Naive thymus-derived CD4-positive, alpha-beta T cell (primary cell): ENCODE data around the gene ARMC2. TPM values are rescaled to one million over a fixed set of nuclear protein-coding genes. Genes with fewer than 3 reads are reported as not detected.
A peak's percentile ranks its signal among the peaks of the same experiment; 100 is the strongest.

Source experiments
- ATAC-seq: fragments of 150-1000 bp; cut with Tn5 transposase; 2 replicates; pipeline ENCODE4 v1.10.0; 2021; ENCODE audit warnings: mild to moderate bottlenecking, moderate library complexity
- CTCF ChIA-PET: fragments of 350-600 bp; sonication (Branson Sonifier 250); formaldehyde crosslinking; loops from one replicate; lab custom pipeline; 2021; ENCODE audit warnings: antibody characterized with exemption; lab: Charles Lee
- POLR2A ChIA-PET: fragments of 350-600 bp; sonication (Branson Sonifier 250); formaldehyde crosslinking; loops from one replicate; lab custom pipeline; 2021; ENCODE audit warnings: antibody characterized with exemption, inconsistent platforms; lab: Charles Lee
- DNase-seq, 9 donors: peaks; one replicate each; pipeline versions ENCODE4 v3.0.0 to v3.0.0-alpha.2; 2020 to 2022; ENCODE audit warnings: mixed read lengths in 1 of 9
- H3K27ac ChIP-seq: one replicate; pipeline ENCODE4 v1.7.0; 2013; ENCODE audit warnings: mild to moderate bottlenecking, low read depth, low read length, moderate library complexity
- H3K27me3 ChIP-seq, 2 donors: one replicate each; pipeline ENCODE4 v1.7.0; 2013; ENCODE audit warnings: low read length in 2 of 2, mild to moderate bottlenecking in 2 of 2, moderate library complexity in 2 of 2; ENCODE audit not compliant: control insufficient read depth in 2 of 2, insufficient read depth in 2 of 2
- H3K36me3 ChIP-seq, 3 experiments: 1 replicate in 2 of 3; 2 replicates in 1 of 3; pipeline ENCODE4 v1.7.0; 2013; ENCODE audit warnings: low read length in 3 of 3, mild to moderate bottlenecking in 3 of 3, moderate library complexity in 1 of 3; ENCODE audit not compliant: insufficient read depth in 3 of 3, control insufficient read depth in 2 of 3
- H3K4me1 ChIP-seq, 2 donors: one replicate each; pipeline ENCODE4 v1.7.0; 2013; ENCODE audit warnings: low read length in 2 of 2, mild to moderate bottlenecking in 2 of 2, moderate library complexity in 1 of 2; ENCODE audit not compliant: control insufficient read depth in 2 of 2, insufficient read depth in 2 of 2
- H3K4me3 ChIP-seq: 2 replicates; pipeline ENCODE4 v1.7.0; 2013; ENCODE audit warnings: mild to moderate bottlenecking, low read length
- H3K9me3 ChIP-seq, 3 experiments: 1 replicate in 2 of 3; 2 replicates in 1 of 3; pipeline ENCODE4 v1.7.0; 2013; ENCODE audit warnings: low read length in 3 of 3; ENCODE audit not compliant: control insufficient read depth in 2 of 3
- H3K27ac Mint-ChIP-seq, 9 donors: one replicate each; pipeline ENCODE4 v1.8.0; 2020 to 2022; ENCODE audit warnings: mixed read lengths in 9 of 9, mild to moderate bottlenecking in 8 of 9, moderate library complexity in 5 of 9, inconsistent platforms in 2 of 9
- H3K27me3 Mint-ChIP-seq, 5 donors: one replicate each; pipeline ENCODE4 v1.8.0; 2021 to 2022; ENCODE audit warnings: mixed read lengths in 5 of 5, mild to moderate bottlenecking in 1 of 5
- H3K36me3 Mint-ChIP-seq, 5 donors: one replicate each; pipeline ENCODE4 v1.8.0; 2020 to 2022; ENCODE audit warnings: mixed read lengths in 5 of 5, mild to moderate bottlenecking in 3 of 5, inconsistent platforms in 1 of 5
- H3K4me1 Mint-ChIP-seq, 7 donors: one replicate each; pipeline ENCODE4 v1.8.0; 2020 to 2022; ENCODE audit warnings: mixed read lengths in 7 of 7, mild to moderate bottlenecking in 3 of 7, inconsistent platforms in 1 of 7
- H3K4me3 Mint-ChIP-seq, 10 donors: one replicate each; pipeline ENCODE4 v1.8.0; 2020 to 2022; ENCODE audit warnings: mild to moderate bottlenecking in 10 of 10, mixed read lengths in 10 of 10, moderate library complexity in 6 of 10, inconsistent platforms in 2 of 10
- H3K9me3 Mint-ChIP-seq, 11 donors: one replicate each; pipeline ENCODE4 v1.8.0; 2020 to 2022; ENCODE audit warnings: mixed read lengths in 11 of 11, mild to moderate bottlenecking in 4 of 11, inconsistent platforms in 1 of 11, moderate library complexity in 1 of 11
- intact Hi-C, 2 donors: fragments of 100-400 bp; cut with micrococcal nuclease; formaldehyde crosslinking; loops; one replicate each; pipeline ENCODE4 v1.15.1; 2023
- polyA plus RNA-seq, 2 donors: library from polyadenylated mRNA; unstranded; fragments of 300-500 nt; fragmentation: Illumina TruSeq; gene quantifications; one replicate each; pipeline ENCODE4 v1.2.3, GENCODE V29; 2021
- total RNA-seq, 6 experiments: library from RNA in 5 of 6; stranded (reverse) in 5 of 6; gene quantifications; 1 replicate in 5 of 6; 2 replicates in 1 of 6; pipeline ENCODE4 v1.2.3 and lab custom pipeline; 2021 to 2026

Gene ARMC2
- total and polyA plus RNA-seq, 7 experiments from 2014 or later: 3.6 to 12.7 (median 7.1) TPM

DNA sequence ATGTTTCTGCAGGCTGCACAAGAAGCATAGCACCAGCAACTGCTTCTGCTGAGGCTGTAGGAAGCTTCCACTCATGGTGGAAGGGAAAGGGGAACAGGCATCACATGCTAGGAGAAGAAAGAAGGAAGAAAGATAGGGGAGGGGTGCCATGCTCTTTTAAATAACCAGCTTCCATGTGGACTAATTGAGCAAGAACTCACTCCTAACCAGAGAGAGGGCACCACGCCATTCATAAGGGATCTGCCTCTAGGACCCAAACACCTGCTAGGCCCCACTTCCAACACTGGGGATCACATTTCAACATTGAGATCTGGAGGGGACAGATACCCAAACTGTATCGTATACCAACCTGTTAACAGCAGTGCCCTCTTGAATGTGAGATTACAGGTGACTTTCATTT, 46.9 kb upstream of the ARMC2 start:
- no peaks in the 10 kb centered on the region for H3K9me3 Mint-ChIP-seq
- H3K36me3 ChIP-seq: no peaks in the 10 kb centered on the region
- H3K36me3 Mint-ChIP-seq: peaks cover 0 to 4% (median 0%) of the 10 kb centered on the region in 5 donors
- H3K4me1 ChIP-seq: peaks cover 16 to 31% of the 10 kb centered on the region in 2 donors
- intact Hi-C loops: no loop called here
- ATAC-seq (peak; percentile 47), DNase-seq (no peak)
- no peaks in the 10 kb centered on the region for H3K9me3 ChIP-seq
- CTCF ChIA-PET: interaction anchor here (1.5 kb wide), 1 partner anchor 272 kb away, joined by 3 read pairs; no protein-coding TSS in a partner anchor
- peak overlapping the region in 4 of 9 donors; percentile 9 to 64 (median 50) for H3K27ac Mint-ChIP-seq
- peaks cover 0 to 9% (median 0%) of the 10 kb centered on the region in 5 donors for H3K27me3 Mint-ChIP-seq
- H3K27ac ChIP-seq: no peak overlapping the region
- no peak overlapping the region for H3K4me3 Mint-ChIP-seq
- H3K4me3 ChIP-seq: no peak overlapping the region
- POLR2A ChIA-PET: interaction anchor here (0.6 kb wide), 1 partner anchor 241 kb away, joined by 3 read pairs; the partner anchor contains the start of gene FOXO3
- H3K27me3 ChIP-seq: no peaks in the 10 kb centered on the region
- H3K4me1 Mint-ChIP-seq: peaks cover 20 to 49% (median 22%) of the 10 kb centered on the region in 7 donors

DNA sequence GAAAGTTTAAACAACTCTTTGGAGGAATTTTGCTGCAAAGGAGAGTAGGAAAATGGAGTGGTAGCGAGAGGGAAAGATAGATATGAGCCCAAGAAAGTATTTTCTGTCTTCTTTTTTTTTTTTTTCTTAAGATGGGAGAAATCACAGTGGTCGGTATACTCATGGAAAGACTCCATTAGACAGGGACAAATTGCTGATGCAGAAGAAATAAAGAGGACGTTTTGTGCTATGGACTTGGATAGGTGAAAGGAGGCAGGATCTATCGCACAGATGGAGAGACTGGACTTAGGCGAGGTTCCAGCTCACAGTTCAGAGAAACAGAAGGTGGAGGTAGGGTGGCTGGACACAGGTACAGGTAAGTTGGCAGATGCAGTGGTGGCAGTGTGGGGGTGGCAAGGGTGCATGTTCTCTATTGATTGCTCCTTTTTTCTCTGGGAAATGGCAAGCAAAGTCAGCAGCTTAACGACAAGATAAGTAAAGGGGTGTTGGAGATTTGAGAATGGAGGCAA, 44.2 kb upstream of the ARMC2 start:
- H3K9me3 ChIP-seq: no peaks in the 10 kb centered on the region
- Mint-ChIP-seq H3K4me1 (peaks cover 4 to 26% (median 6%) of the 10 kb centered on the region in 7 donors), H3K36me3 (peaks cover 0 to 4% (median 0%) of the 10 kb centered on the region in 5 donors), H3K27me3 (peaks cover 0 to 9% (median 0%) of the 10 kb centered on the region in 5 donors), H3K9me3 (no peaks in the 10 kb centered on the region), H3K27ac (no peak overlapping the region), H3K4me3 (no peak overlapping the region)
- ATAC-seq: no peak
- ChIA-PET CTCF (no interaction called here), POLR2A (interaction anchor here (0.6 kb wide), 1 partner anchor 22 kb away, joined by 3 read pairs; no protein-coding TSS in a partner anchor)
- no peak overlapping the region for H3K4me3 ChIP-seq
- no peaks in the 10 kb centered on the region for H3K36me3 ChIP-seq
- no peaks in the 10 kb centered on the region for H3K27me3 ChIP-seq
- intact Hi-C loops: no loop called here
- no peak overlapping the region for H3K27ac ChIP-seq
- DNase-seq: no peak
- peaks cover 4 to 8% of the 10 kb centered on the region in 2 donors for H3K4me1 ChIP-seq

DNA sequence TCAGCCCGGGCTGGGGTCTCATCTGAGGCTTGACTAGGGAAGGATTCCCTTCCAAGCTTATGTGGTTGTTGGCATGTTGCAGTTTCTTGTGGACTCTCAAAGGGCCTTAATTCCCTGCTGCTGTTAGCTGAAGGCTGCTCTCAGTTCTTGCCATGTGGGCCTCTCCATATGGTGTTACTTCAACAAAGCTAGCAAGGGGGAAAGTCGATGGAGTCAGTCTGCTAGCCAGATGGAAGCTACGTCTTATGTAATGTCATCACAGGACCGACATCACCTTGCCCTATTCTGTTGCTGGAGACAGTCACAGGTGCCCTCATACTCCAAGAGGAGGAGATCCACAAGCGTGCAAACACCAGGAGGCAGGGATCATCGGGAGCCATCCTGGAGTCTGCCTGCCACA, 43.3 kb upstream of the ARMC2 start:
- H3K36me3 ChIP-seq: no peaks in the 10 kb centered on the region
- POLR2A ChIA-PET: no interaction called here
- H3K27ac Mint-ChIP-seq: peak overlapping the region in 2 of 9 donors; percentile 11 to 28

DNA sequence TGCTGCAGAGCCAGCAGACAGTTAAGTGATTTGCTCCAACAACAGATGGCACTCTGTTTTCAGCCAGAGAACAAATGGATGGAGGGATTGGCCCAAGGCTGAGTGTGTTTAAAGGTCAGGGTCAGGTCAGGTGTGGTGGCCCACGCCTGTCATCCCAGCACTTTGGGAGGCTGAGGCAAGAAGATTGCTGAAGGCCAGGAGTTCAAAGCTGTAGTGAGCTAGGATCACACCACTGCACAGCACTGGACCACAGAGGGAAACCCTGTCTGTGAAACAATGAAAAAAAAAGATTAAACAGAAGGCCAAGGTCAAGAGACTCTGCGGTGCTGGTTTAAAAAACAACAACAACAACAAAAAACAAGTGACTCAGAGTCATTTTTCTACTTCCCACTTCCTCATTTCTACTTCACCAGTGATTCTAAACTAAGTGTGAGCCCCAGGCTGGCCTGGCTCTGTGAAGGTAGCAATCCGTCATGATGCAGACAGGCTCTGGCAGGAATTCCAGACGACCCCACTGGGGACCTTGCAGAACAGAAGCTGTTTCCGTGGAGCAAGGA, 42.5 kb upstream of the ARMC2 start:
- H3K27ac ChIP-seq: no peak overlapping the region
- Mint-ChIP-seq H3K9me3 (no peaks in the 10 kb centered on the region), H3K4me3 (no peak overlapping the region), H3K36me3 (peaks cover 0 to 1% (median 0%) of the 10 kb centered on the region in 5 donors), H3K27ac (peak overlapping the region in 2 of 9 donors; percentile 16 to 36), H3K4me1 (peaks cover 0 to 16% (median 0%) of the 10 kb centered on the region in 7 donors), H3K27me3 (peaks cover 0 to 11% (median 0%) of the 10 kb centered on the region in 5 donors)
- ChIA-PET POLR2A (no interaction called here), CTCF (no interaction called here)
- H3K36me3 ChIP-seq: no peaks in the 10 kb centered on the region
- intact Hi-C loops: no loop called here
- H3K4me1 ChIP-seq: no peaks in the 10 kb centered on the region
- H3K4me3 ChIP-seq: no peak overlapping the region
- no peaks in the 10 kb centered on the region for H3K27me3 ChIP-seq
- ATAC-seq (peak; percentile 29), DNase-seq (no peak)
- H3K9me3 ChIP-seq: no peaks in the 10 kb centered on the region

More for the DNA sequence above, 43.3 kb upstream of the ARMC2 start:
- Mint-ChIP-seq H3K27me3 (peaks cover 0 to 11% (median 0%) of the 10 kb centered on the region in 5 donors), H3K36me3 (peaks cover 0 to 3% (median 0%) of the 10 kb centered on the region in 5 donors), H3K4me1 (peaks cover 0 to 17% (median 0%) of the 10 kb centered on the region in 7 donors), H3K9me3 (no peaks in the 10 kb centered on the region), H3K4me3 (no peak overlapping the region)
- no peak for ATAC-seq
- CTCF ChIA-PET: interaction anchor here (0.7 kb wide), 1 partner anchor 114 kb away, joined by 3 read pairs; no protein-coding TSS in a partner anchor
- Histone ChIP-seq H3K27me3 (no peaks in the 10 kb centered on the region), H3K4me1 (no peaks in the 10 kb centered on the region), H3K4me3 (no peak overlapping the region), H3K9me3 (no peaks in the 10 kb centered on the region), H3K27ac (no peak overlapping the region)
- DNase-seq: no peak
- intact Hi-C loops: no loop called here

DNA sequence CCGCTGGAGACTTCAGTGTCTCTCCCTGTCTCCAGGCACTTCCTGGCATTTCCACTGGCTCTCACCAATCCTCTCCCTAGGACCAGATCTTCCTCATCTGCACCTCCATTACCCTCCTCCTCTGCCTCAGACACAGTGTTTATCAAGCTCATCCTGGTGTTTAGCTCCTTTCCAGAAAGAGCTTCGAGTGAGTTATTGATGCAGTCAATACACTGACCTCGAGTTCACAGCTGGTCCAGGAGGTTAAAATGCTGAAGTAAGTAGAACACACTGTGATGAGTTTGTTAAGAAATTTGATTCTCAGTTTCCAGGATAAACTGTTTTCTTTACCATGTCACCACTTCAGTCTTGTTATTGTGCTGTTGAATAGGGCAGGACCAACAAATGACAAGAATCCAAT, 42.1 kb upstream of the ARMC2 start:
- peak overlapping the region in 1 of 10 donors; percentile 2 for H3K4me3 Mint-ChIP-seq
- no peaks in the 10 kb centered on the region for H3K4me1 ChIP-seq

DNA sequence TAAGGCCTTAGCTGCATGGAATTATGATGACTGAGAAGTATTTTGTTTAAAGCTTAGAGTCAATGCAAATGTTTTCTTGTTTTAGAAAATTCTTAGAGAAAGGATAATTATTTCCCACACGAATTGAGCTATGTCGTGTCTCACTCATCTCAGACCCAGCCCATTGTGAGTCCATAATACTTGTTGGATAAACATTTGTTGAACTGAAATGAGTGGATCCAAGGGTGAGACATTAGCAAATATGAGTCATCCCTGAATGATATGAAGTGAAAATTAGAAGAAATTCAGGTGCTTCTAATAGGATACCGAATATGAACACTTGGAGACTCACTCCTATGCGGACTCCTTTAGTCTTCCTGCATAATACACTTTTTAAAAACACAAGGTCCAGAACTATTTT, 41.6 kb upstream of the ARMC2 start:
- DNase-seq (no peak), ATAC-seq (no peak)
- Histone ChIP-seq H3K27ac (no peak overlapping the region), H3K27me3 (no peaks in the 10 kb centered on the region), H3K4me1 (no peaks in the 10 kb centered on the region), H3K36me3 (no peaks in the 10 kb centered on the region), H3K4me3 (no peak overlapping the region), H3K9me3 (no peaks in the 10 kb centered on the region)
- POLR2A ChIA-PET: interaction anchor here (1.6 kb wide), 1 partner anchor 8 kb away, joined by 3 read pairs; no protein-coding TSS in a partner anchor
- CTCF ChIA-PET: interaction anchor here (0.6 kb wide), 1 partner anchor 1981 kb away, joined by 5 read pairs; no protein-coding TSS in a partner anchor
- Mint-ChIP-seq H3K27ac (no peak overlapping the region), H3K36me3 (no peaks in the 10 kb centered on the region), H3K4me1 (peaks cover 0 to 14% (median 0%) of the 10 kb centered on the region in 7 donors), H3K4me3 (no peak overlapping the region), H3K9me3 (no peaks in the 10 kb centered on the region), H3K27me3 (peaks cover 0 to 9% (median 0%) of the 10 kb centered on the region in 5 donors)
- intact Hi-C loops: no loop called here

More for the DNA sequence above, 42.1 kb upstream of the ARMC2 start:
- intact Hi-C loops: no loop called here
- Histone ChIP-seq H3K27me3 (no peaks in the 10 kb centered on the region), H3K36me3 (no peaks in the 10 kb centered on the region), H3K9me3 (no peaks in the 10 kb centered on the region), H3K27ac (no peak overlapping the region), H3K4me3 (no peak overlapping the region)
- DNase-seq: no peak
- Mint-ChIP-seq H3K27me3 (peaks cover 0 to 11% (median 0%) of the 10 kb centered on the region in 5 donors), H3K4me1 (peaks cover 0 to 15% (median 0%) of the 10 kb centered on the region in 7 donors), H3K9me3 (no peaks in the 10 kb centered on the region), H3K36me3 (peaks cover 0 to 1% (median 0%) of the 10 kb centered on the region in 5 donors), H3K27ac (peak overlapping the region in 2 of 9 donors; percentile 16 to 36)
- ChIA-PET CTCF (interaction anchor here (0.6 kb wide), 1 partner anchor 1982 kb away, joined by 5 read pairs; no protein-coding TSS in a partner anchor), POLR2A (interaction anchor here (1.6 kb wide), 1 partner anchor 8 kb away, joined by 3 read pairs; no protein-coding TSS in a partner anchor)
- ATAC-seq: no peak
